Muscle of back (tissue), 11 donors: ENCODE measurements around the gene PAQR7. TPM values are rescaled to one million over a fixed set of nuclear protein-coding genes. Genes with fewer than 3 reads are reported as not detected.
A peak's percentile ranks its signal among the peaks of the same experiment; 100 is the strongest.
"Not testable (repeated sequence)": the region's sequence is repeated elsewhere in the genome, so short reads cannot be mapped to it uniquely, and the experiment has no call there.

Source experiments
- DNase-seq, 3 donors: peaks; one replicate each; pipeline versions ENCODE4 v3.0.0 to v3.0.0-alpha.2; 2013
- polyA plus RNA-seq, 10 donors: library from polyadenylated mRNA; unstranded; fragments of 120-200 nt; gene quantifications; one replicate each; pipeline ENCODE4 v1.2.1, GENCODE V29; 2013; ENCODE audit not compliant: insufficient read length in 10 of 10

The PAQR7 gene
- polyA plus RNA-seq, 10 donors: 6.1 to 8.9 (median 7.0) TPM

GRCh38 chr1:25848531-25848930 lies 27.0 kb downstream of the PAQR7 start:
- DNase-seq: no peak

GRCh38 chr1:25847929-25848328 lies 27.6 kb downstream of the PAQR7 start:
- DNase-seq: no peak

GRCh38 chr1:25845664-25846063 lies 29.8 kb downstream of the PAQR7 start:
- no peak for DNase-seq

- DNase-seq: no peak
Observed at GRCh38 chr1:25844536-25845337, 30.8 kb downstream of the PAQR7 start.

- DNase-seq: no peak
Observed at GRCh38 chr1:25843483-25843882, 32.0 kb downstream of the PAQR7 start.

DNA sequence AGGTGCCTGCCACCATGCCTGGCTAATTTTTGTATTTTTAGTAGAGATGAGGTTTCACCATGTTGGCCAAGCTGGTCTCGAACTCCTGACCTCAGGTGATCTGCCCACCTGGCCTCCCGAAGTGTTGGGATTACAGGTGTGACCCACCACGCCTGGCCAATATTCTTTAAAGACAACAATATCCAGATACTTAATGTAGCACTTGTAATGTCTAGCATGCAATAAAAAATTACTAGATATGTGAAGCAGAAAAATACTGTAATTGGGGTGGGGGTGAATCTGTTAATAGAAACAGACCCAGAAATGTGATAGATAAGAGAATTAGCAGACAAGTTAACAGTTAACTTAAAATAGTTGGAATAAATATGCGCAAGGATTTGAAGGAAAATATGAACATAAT lies 35.7 kb downstream of the PAQR7 start:
- DNase-seq: not testable (repeated sequence)

- no peak for DNase-seq
Observed at GRCh38 chr1:25837262-25837875, 38.1 kb downstream of the PAQR7 start.

DNA sequence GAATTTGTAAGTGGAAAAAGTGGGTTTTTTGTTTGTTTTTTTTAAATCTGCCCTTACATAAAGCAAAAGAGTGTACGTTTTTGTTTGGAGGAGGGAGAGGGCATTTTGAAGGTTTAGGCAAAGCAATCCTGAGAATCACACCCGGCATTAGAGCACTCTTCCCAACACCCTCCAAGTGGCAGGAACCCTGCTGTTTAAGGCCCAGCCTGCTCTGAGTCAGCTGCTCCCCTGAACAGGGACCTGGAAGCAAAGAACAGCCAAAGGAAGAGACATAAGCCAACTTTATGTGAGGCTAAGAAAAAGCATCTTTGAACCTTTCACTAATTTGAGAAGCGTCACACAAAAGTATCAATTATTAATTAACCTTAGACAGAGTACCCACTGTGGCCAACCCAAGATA lies 38.8 kb downstream of the PAQR7 start:
- no peak for DNase-seq

GRCh38 chr1:25834894-25835293 lies 40.6 kb downstream of the PAQR7 start:
- no peak for DNase-seq

- no peak for DNase-seq
Observed at GRCh38 chr1:25833158-25833557, 42.4 kb downstream of the PAQR7 start.

DNA sequence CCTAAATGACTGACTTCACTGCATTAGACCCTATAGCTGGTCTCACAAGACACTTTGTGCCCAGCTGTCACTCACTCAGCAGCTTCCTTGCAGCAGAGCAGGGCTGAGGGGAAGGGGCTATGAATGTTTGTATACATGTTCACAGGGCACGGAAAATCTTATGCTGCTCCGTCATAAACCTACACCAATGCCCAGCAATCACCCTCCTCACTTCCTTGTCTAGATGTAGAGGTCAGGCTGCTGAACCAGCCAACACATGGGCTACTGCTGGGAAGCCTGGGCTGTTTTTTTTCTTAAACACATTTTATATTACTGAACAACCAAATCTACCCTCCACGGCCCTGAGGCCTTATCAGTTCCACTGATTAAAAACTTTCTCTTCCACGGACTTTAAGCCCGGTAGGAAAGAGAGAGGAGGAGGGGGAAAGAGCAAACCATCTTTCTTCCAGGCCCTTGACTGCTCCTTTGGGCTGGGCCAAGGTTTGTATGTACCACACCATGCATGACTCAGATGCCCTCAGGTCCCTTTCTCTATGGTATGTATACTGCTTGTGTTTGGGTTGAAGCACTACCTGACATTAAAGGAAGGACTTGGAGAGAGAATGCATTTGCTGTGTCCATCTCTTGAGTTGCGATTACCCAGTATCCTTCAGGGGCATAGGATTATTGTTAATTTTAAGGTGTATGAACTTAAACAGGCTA lies 43.0 kb downstream of the PAQR7 start:
- DNase-seq: no peak

DNA sequence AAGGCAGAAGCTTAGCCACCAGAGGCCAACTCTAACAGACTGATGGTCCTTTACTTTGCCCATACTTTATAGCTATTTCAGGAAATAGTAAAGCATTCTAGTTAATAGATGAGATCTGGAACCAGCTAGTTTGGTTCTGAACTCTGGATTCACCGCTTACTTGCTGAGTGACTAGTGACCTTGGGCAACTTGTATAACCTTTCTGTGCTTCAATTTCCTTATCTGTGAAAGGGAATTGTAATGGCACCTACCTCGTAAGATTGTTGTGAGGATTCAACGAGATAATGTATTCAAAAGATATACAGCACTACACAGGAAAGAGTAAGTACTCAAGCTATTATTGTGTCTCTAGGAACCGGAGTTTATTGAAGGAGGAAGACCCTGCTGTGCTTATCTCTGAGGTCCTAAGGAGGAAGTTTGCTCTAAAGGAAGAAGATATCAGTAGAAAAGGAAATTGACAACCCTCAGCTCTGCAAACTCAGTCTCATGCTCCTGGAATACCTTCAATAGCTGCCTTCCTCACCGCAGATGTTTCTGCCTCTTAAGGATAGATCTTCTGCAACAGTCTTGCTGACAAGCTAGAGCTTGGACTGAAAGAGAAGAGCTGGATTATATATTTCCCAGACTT lies 43.8 kb downstream of the PAQR7 start:
- DNase-seq: no peak

GRCh38 chr1:25829046-25829445 lies 46.5 kb downstream of the PAQR7 start:
- no peak for DNase-seq

DNA sequence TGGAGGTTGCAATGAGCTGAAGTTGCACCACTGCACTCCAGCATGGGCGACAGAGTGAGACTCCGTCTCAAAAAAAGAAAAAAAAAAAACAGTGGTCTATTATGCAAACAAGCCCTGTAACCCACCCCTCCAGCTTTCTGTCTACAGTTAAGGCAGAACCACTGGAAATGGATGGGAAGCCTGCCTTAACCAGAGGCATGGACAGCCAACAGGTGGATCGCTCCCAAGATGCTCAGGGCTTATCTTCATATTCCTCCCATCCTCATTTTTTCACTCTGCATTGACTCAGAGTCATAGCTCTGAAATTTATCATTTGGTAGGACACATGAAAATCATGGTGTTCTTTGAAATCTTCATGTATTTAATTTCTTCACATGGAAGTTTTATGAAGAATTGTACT lies 47.0 kb downstream of the PAQR7 start:
- no peak for DNase-seq

DNA sequence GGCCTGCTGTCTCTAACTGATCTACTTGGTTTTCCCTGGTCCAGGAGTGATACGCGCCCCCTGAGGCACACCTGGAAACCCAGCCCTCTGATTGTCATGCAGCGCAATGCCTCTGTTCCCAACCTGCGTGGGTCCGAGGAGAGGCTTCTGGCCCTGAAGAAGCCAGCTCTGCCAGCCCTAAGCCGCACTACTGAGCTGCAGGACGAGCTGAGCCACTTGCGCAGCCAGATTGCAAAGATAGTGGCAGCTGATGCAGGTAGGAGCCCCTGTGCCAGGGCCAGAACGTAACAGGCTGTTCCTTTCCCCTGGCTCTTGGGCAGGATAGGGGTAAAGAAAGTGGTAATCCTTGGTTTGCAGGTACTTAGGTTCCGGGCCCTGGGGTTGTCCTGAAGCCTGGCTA lies 48.9 kb downstream of the PAQR7 start:
- no peak for DNase-seq

GRCh38 chr1:25825605-25826004 lies 49.9 kb downstream of the PAQR7 start:
- no peak for DNase-seq

DNA sequence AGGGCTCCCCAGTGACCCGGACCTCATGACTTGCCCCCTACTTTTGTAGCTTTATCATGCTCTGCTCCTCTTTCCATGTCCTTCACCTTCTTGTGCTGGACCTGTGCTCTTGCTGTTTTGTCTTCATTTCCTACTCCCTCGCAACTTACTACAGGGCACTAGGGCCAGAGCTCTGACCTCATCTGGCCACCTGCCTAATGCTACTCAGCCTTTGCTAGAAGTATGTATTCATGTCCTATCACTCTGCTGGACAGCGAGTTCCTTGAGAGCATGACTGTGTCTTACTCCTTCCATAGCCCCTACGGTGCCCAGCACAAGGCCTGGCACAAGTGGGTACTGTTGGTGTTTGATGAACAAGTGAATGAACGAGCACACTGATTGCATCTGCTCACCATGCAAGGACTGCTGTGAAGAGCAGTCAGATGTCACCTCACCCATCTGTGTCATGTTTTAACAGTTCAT lies 53.8 kb downstream of the PAQR7 start:
- no peak for DNase-seq

DNA sequence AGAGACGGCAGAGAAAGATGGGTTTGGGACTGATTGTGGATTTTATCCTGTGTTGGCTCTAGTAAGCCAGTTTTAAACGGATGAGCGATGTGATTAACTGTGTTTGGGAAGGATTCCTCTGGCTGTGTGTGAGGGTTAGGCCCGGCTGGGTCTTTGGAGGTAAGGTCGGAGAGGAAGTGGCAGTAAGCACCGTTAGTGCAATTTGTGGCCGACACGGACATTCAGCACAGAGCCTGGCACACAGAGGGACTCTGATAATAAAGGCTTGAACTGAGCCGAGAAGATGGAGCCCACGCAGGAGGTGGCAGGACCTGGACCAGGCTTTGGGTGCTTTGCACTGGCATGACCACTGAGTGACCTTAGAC lies 54.4 kb downstream of the PAQR7 start:
- DNase-seq: no peak

DNA sequence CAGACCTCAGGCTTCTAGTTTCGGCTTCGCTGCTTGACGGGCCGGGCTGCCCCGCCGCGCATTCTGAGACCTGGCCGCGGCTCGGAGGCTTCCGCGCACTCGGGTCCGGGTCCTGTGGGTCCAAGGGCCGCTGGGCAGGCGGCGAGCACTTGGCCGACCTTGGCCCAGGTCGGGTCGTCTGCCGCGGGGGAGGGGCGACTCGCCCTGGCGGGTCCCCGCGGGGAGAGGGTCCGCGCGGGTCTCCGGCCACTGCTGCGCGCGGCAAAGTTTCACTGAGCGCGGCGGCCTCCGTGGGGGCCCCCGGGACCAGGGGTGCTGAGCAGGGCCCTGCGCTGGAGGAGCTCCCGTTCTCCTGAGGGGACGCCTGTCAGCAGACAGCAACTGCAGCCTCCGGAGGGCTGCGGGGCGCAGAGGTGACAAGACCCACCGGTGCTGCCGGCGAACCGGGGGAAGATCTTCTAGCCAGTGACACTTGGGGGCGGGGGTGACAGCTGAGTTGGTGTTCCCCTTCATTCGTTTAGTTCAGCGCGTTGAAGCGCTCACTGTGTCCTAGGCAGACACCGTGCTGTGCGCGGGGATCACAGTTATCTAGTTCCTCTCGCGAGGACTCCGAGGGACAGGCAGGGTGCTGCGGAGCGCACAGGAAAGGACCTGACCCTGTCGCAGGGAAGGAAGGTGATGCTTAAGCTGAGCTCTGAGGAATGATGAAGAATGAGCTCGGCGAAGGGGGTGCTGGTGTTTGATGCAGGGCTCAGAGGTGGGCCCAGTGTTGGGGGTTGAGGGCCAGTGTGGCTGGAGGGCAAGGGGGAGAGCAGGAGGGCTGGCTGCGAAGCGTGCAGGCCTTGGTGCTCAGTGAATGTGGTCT lies 55.0 kb downstream of the PAQR7 start:
- DNase-seq: peak in 2 of 3 donors; percentile 47 to 77

- peak; percentile 77 to 97 (median 89) for DNase-seq
Observed at GRCh38 chr1:25819491-25820246, 55.8 kb downstream of the PAQR7 start, which contains the start of gene MTFR1L. MTFR1L (plus strand) TSS chr1:25819954; CDS start chr1:25823105, 3,151 bp downstream.

- no peak for DNase-seq
Observed at GRCh38 chr1:25818569-25818968, 56.9 kb downstream of the PAQR7 start.
